C4-2B (cell line): ENCODE results near the gene CD99.
"Not testable (repeated sequence)": the region's sequence is repeated elsewhere in the genome, so short reads cannot be mapped to it uniquely, and the experiment has no call there.

Source experiments
- ZFX ChIP-seq: fragments of 450-650 bp; IDR thresholded peaks from 2 replicates; pipeline ENCODE4 v1.6.1; 2017
- TF ChIP-seq, protein P1 (sequence below): fragments of 450-650 bp; conservative IDR thresholded peaks from 2 replicates; pipeline ENCODE4 v1.5.1; 2017; ENCODE audit warnings: mild to moderate bottlenecking

DNA sequence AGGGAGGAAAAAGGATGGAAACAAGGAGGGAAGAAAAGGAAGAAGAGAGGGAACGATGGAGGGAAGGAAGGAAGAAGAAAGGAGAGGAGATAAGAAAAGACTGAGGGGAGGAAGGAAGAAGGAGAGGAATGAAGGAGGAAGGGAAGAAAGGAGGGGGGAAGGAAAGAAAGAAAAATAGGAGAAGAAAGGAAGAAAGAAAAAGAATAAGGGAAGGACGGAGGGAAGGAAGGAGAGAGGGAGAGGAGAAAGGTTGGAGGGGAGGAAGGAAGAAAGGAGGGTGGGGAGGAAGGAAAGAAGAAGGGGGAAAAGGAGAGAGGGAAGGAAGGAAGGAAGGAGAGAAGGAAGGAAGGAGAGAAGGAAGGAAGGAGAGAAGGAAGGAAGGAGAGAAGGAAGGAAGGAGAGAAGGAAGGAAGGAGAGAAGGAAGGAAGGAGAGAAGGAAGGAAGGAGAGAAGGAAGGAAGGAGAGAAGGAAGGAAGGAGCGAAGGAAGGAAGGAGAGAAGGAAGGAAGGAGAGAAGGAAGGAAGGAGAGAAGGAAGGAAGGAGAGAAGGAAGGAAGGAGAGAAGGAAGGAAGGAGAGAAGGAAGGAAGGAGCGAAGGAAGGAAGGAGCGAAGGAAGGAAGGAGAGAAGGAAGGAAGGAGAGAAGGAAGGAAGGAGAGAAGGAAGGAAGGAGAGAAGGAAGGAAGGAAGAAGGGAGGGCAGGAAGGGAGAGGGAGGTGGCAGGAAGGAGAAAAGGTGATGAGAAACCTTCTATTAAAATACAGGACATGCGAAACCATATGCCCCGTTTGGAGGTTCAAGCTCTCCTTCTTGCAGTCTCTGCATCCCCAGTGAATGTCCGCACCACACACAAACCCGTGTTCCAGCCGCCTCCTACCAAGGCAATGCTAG lies 82.3 kb downstream of the CD99 start:
- TF ChIP-seq, protein P1, sequence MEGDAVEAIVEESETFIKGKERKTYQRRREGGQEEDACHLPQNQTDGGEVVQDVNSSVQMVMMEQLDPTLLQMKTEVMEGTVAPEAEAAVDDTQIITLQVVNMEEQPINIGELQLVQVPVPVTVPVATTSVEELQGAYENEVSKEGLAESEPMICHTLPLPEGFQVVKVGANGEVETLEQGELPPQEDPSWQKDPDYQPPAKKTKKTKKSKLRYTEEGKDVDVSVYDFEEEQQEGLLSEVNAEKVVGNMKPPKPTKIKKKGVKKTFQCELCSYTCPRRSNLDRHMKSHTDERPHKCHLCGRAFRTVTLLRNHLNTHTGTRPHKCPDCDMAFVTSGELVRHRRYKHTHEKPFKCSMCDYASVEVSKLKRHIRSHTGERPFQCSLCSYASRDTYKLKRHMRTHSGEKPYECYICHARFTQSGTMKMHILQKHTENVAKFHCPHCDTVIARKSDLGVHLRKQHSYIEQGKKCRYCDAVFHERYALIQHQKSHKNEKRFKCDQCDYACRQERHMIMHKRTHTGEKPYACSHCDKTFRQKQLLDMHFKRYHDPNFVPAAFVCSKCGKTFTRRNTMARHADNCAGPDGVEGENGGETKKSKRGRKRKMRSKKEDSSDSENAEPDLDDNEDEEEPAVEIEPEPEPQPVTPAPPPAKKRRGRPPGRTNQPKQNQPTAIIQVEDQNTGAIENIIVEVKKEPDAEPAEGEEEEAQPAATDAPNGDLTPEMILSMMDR, result not testable (repeated sequence)
- TF ChIP-seq ZFX, result not testable (repeated sequence)
